ENCODE data around the gene EP400.

DNA sequence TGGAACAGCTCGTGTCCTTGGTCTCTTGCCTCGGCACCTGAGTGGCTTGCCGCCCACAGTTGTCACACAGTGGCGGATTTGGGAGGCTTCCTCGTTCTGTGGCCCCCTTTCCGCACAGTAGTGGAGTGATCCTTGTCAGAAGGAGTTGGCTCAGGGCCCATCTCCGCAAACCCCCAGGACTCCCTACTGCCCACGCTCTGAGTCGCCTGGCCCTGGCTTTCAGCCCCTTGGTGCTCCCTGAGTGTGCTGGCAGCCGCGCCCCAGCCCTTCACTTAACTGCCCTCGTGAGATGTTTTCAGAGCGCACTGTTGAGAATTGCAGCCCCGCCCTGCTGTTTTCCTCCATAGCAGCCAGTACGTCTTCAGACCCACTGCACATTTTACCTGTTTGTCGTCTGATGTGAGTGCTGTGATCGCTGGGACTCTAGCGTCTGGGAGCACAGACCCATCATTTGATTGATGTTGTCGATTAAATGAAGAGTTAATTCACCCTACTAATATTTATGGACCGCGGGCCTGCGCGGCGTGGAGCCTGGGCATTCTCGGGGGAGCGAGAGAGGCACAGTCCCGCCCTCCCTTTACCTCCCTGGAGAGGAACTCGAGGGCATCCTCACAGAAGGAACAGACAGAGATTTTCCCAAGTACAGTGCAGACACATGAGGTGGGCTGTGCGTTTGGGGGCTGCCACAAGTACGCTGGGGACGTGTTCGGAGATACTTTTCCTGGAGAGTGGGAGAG, 102.6 kb downstream of the EP400 start:
- TF ChIP-seq, protein P1, sequence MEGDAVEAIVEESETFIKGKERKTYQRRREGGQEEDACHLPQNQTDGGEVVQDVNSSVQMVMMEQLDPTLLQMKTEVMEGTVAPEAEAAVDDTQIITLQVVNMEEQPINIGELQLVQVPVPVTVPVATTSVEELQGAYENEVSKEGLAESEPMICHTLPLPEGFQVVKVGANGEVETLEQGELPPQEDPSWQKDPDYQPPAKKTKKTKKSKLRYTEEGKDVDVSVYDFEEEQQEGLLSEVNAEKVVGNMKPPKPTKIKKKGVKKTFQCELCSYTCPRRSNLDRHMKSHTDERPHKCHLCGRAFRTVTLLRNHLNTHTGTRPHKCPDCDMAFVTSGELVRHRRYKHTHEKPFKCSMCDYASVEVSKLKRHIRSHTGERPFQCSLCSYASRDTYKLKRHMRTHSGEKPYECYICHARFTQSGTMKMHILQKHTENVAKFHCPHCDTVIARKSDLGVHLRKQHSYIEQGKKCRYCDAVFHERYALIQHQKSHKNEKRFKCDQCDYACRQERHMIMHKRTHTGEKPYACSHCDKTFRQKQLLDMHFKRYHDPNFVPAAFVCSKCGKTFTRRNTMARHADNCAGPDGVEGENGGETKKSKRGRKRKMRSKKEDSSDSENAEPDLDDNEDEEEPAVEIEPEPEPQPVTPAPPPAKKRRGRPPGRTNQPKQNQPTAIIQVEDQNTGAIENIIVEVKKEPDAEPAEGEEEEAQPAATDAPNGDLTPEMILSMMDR (tag by site-specific recombination; IDR thresholded peaks at IDR 0.05): no peak
- TF ChIP-seq ZNF350 (tag by site-specific recombination; IDR thresholded peaks at IDR 0.05): no peak
- no peak for TF ChIP-seq ZBTB1 (tag by site-specific recombination; IDR thresholded peaks at IDR 0.05)
- TF ChIP-seq, protein P2, sequence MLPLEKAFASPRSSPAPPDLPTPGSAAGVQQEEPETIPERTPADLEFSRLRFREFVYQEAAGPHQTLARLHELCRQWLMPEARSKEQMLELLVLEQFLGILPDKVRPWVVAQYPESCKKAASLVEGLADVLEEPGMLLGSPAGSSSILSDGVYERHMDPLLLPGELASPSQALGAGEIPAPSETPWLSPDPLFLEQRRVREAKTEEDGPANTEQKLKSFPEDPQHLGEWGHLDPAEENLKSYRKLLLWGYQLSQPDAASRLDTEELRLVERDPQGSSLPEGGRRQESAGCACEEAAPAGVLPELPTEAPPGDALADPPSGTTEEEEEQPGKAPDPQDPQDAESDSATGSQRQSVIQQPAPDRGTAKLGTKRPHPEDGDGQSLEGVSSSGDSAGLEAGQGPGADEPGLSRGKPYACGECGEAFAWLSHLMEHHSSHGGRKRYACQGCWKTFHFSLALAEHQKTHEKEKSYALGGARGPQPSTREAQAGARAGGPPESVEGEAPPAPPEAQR (tag by site-specific recombination; IDR thresholded peaks at IDR 0.05): no peak
- TF ChIP-seq BCL11A (tag by site-specific recombination; IDR thresholded peaks at IDR 0.05; ENCODE audit: low read depth): no peak
- no peak for TF ChIP-seq TRIM28 (IDR thresholded peaks at IDR 0.05; ENCODE audit: borderline replicate concordance, low read length)
- no peak for TF ChIP-seq YY1 (tag by site-specific recombination; IDR thresholded peaks at IDR 0.05)
- TF ChIP-seq ZNF549 (tag by site-specific recombination; IDR thresholded peaks at IDR 0.05): no peak
- no peak for TF ChIP-seq ZNF623 (tag by site-specific recombination; IDR thresholded peaks at IDR 0.05)
- TF ChIP-seq, protein P3, sequence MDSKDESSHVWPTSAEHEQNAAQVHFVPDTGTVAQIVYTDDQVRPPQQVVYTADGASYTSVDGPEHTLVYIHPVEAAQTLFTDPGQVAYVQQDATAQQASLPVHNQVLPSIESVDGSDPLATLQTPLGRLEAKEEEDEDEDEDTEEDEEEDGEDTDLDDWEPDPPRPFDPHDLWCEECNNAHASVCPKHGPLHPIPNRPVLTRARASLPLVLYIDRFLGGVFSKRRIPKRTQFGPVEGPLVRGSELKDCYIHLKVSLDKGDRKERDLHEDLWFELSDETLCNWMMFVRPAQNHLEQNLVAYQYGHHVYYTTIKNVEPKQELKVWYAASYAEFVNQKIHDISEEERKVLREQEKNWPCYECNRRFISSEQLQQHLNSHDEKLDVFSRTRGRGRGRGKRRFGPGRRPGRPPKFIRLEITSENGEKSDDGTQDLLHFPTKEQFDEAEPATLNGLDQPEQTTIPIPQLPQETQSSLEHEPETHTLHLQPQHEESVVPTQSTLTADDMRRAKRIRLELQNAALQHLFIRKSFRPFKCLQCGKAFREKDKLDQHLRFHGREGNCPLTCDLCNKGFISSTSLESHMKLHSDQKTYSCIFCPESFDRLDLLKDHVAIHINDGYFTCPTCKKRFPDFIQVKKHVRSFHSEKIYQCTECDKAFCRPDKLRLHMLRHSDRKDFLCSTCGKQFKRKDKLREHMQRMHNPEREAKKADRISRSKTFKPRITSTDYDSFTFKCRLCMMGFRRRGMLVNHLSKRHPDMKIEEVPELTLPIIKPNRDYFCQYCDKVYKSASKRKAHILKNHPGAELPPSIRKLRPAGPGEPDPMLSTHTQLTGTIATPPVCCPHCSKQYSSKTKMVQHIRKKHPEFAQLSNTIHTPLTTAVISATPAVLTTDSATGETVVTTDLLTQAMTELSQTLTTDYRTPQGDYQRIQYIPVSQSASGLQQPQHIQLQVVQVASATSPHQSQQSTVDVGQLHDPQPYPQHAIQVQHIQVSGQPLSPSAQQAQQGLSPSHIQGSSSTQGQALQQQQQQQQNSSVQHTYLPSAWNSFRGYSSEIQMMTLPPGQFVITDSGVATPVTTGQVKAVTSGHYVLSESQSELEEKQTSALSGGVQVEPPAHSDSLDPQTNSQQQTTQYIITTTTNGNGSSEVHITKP (tag by site-specific recombination; IDR thresholded peaks at IDR 0.05): no peak
- no peak for TF ChIP-seq ZNF707 (tag by site-specific recombination; IDR thresholded peaks at IDR 0.05)
- TF ChIP-seq ZNF248 (tag by site-specific recombination; IDR thresholded peaks at IDR 0.05): no peak
- no peak for TF ChIP-seq FEZF1 (tag by site-specific recombination; IDR thresholded peaks at IDR 0.05)
